Skin of body (tissue), 2 donors: ENCODE data around the gene INTS11. TPM values are rescaled to one million over a fixed set of nuclear protein-coding genes. Genes with fewer than 3 reads are reported as not detected.

Source experiments
- DNase-seq: peaks from one replicate; lab custom pipeline; 2025; lab: John Stamatoyannopoulos, UW
- total RNA-seq: library from RNA; depleted of rRNA; stranded (reverse); fragments of >200 nt; gene quantifications from one replicate; pipeline ENCODE4 v1.2.3, GENCODE V29; 2014

Gene INTS11
- total RNA-seq, 1 donor from 2014 or later = 48.7 TPM

GRCh38 chr1:1314678-1315335 is 9.7 kb downstream of the INTS11 start:
- DNase-seq = no peak

- DNase-seq = no peak
Measured at GRCh38 chr1:1314237-1314586, 10.2 kb downstream of the INTS11 start.

GRCh38 chr1:1313500-1314236 is 10.8 kb downstream of the INTS11 start:
- no peak for DNase-seq

DNA sequence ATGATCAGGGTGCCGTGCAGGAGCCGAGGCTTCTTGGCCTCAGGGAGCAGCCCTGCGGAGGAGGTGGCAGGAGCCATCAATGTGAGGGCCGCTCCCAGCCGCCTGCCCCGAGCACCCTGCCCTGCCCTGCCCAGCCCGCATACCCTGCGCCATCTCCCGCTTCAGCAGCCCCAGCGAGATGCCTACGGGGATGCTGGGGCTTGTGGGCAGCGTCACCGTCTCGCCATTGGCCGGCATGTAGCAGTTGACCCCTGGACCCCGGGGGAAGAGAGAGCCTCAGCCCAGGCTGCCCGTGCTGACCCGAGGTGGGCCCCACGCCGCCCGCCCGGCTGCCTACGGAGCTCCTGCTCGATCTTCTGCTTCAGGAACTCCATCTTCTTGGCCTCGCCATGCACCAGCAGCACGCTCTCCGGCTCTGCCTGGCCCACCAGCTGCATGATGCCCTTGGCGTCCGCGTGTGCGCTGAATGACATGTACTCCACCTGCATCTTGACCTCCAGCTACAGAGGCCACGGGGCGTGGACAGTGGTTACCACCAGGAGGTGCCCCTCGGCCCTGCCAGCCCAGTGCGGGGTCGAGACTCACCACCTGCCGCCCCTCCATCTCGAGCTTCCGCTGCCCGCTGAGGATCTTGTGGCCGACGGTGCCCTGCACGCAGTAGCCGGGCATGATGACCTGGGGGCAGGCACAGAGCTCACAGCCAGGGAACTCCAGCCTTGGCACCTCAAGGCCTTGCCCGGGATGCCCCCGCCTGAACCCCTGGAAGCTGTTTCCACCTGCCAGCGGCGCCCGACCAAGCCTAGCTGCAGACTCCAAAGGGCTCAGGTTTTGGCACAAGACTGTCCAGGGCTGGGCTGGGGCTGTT is 11.8 kb downstream of the INTS11 start:
- DNase-seq = no peak

DNA sequence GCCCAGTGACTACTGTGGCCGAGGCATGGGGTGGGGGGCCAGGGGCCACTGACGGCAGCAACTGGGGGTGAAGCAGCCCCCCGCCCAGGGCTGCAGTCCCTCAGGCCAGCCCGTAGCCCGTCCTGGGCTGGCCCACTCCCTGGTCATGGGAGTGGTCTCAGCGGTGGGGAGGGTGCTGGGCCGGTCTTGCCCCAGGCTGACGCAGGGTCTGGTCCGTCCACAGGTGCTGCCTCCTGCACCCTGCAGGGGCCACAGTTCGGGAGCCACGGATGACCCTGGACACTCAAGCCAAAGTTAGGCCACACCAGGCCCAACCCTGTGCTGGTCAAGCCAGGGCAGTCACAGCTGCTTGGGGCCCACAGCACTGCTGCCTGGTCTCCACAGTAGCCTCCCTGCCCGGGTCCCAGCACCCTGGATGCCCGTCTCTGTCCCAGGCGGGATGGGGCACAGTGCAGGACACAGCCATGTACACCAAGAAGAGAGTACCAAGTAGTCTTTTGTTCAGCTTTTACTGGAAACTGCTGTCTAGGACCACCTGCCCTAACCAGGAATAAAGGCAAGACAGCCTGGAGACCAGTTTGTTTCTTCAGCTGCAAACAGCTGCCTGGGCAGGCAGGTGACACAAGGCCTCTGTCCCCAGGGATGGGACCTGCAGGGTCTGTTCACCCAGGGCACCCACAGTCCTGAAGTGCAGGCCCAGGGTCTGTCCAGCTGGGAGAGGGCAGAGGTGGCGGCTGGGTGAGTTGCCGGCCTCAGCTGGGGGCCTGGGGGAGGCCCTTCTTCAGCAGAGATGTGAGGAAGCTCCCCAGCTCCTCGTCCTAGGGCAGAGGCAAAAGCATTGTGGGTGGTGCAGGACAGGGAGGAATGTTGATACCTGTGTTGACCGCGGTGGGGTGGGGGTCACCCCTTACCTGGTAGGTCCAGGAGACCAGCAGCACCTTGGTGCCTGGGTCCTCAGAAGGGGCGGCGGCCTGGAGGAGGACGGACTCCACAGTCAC is 13.1 kb downstream of the INTS11 start:
- no peak for DNase-seq

DNA sequence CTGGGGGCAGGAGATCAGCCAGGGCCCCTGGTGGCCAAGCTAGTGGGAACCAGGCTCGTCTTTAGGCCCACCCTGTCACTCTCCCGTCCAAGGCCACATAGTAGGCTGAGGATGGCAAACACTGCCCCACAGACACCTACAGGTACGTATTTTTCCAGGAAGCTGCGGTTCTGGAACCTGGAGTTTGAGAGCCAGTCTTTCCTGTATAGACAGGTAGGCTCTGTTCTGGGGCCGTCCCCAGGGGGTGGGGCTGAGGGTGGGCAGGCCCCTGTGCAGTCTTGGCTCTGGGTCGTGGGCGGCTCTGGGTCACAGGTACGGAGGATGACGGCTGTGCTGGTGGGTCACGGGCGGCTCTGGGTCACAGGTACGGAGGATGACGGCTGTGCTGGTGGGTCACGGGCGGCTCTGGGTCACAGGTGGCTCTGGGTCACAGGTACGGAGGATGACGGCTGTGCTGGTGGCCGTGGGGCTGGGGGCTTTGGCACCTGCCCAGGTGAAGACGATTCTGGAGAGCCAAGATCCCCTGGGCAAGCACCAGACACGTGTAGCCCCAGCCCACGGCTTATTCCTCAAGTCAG is 13.9 kb downstream of the INTS11 start:
- no peak for DNase-seq

GRCh38 chr1:1310109-1310385 is 14.4 kb downstream of the INTS11 start:
- no peak for DNase-seq

DNA sequence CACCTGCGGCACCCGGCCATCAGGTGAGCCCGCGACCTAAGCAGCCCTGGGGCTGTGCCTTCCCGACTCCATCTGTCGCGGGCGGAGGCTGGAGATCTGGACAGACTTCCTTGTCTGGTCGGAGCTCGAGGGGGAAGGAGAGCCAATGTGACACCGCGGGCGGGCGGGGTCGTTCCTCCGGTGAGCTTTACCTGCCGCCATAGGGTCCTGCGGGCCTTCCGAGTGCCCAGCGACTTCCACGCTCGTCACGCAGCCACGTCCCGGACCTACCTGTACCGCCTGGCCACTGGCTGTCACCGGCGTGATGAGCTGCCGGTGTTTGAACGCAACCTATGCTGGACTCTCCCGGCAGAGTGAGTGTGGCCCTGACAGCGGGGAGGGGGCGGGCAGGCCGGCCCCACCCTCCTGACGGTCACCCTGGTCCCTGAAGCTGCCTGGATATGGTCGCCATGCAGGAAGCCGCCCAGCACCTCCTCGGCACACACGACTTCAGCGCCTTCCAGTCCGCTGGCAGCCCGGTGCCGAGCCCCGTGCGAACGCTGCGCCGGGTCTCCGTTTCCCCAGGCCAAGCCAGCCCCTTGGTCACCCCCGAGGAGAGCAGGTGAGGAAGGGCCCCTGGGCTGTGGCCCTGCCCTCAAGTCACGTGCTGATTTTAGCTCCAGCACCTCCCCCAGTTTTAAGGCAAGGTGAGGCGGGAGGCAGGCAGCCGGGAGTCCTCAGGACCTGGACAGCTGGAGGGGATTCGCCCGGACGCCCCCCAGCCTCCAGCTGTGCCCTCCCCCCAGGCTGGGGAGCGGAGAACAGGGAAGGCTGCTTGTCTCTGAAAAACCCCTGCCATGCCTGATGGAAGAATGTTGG is 15.0 kb downstream of the INTS11 start:
- DNase-seq = no peak

- no peak for DNase-seq
Measured at GRCh38 chr1:1308756-1309250, 15.7 kb downstream of the INTS11 start.

- DNase-seq = peak; percentile 92
Measured at GRCh38 chr1:1307923-1308755, 16.3 kb downstream of the INTS11 start, which contains the start of the genes ACAP3 and PUSL1. Gene ACAP3, minus strand, starts transcription at chr1:1307930. Its CDS starts 115 bp downstream, at chr1:1307815. Gene PUSL1, plus strand, starts transcription at chr1:1308597. Its CDS starts 47 bp downstream, at chr1:1308644.

GRCh38 chr1:1307261-1307922 is 17.1 kb downstream of the INTS11 start:
- DNase-seq = no peak

DNA sequence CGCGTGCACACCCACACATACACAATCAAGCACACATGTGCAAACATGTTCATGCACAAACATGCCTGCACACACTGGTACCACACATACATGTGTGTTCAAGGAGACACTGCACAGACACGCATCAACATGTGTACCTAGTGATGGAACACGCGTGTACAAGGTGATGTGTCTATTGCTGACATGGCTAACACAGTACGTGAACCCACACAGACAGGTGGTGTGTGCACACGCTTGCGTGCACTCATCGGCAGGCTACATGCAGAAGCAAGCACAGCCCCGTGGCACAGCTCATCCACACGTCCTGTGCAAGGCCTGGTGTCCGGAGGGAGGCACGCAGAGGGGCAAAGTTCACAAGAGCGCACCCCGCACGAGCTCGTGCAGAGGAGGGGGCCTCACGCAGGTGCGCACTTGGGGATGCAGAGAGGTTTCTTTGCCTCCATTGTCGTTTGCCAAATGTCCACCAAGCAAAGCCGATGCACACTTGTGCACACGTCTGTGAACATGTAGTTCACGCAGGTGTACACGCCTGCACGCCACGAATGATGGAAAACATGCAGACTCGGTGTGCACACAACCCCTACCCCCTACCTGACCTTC is 17.7 kb downstream of the INTS11 start:
- DNase-seq = no peak

DNA sequence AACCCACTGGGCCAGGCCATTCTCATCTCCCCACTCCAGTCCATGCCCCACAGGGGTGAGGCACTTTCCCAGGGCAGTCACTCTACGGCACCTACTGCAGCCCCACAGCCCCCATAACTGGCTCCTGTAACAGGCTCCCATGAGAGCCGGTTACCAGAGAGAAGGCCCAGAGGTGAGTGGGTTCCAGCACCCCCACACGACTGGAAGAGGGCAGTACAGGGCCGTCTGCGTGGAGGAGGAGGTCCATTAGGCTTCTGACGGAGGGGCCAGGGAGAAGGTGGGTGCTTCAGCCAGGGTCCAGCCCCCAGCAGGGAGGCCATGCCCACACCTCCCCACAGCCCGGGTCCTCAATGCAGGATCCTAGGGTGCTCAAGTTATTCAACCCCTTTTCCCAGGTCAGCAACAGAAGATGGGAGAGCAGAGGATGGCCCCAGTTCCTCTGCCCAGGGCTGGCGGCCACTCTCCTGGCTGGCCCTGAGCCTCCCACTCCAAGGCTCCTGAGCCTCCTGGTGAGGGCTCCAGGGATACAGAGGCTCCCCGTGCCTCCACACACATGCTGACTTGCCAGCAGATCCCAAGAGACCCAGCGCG is 18.3 kb downstream of the INTS11 start:
- no peak for DNase-seq

DNA sequence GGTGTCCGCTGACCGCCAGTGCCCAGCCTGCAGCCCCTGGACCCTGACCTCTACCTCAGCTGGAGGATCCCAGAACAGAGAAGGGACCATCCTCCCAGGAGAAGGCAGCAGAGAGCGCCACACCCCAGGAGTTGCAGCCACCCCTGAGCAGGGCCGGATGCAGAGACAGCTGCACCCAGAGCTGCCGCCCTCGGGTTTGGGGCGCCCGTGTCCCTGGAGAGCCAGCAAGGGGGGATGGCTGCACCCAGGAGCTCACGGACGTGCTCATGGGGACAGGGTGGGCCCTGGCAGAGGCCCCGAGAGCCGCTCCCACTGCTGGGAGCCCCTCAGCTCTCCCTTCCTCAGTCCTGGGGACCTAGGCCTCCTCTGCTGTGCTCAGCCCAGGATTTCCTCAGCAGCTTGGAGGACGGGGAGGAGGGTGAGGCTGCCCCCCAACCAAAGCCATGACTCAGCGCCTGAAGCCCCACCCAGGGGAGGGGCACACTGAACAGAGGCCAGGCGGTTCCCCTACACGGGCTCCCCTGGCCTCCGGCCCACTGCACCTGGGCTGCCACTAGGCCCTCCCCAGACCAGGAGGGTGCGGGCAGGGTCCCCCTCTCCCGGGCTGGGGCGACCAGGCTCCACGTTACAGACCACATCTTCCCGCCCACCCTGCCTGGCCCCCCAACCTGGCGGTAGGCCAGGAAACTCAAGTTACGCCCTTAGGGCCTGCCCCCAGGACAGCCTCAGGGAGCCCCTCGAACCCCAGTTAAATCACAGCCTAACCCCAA is 19.0 kb downstream of the INTS11 start:
- no peak for DNase-seq

DNA sequence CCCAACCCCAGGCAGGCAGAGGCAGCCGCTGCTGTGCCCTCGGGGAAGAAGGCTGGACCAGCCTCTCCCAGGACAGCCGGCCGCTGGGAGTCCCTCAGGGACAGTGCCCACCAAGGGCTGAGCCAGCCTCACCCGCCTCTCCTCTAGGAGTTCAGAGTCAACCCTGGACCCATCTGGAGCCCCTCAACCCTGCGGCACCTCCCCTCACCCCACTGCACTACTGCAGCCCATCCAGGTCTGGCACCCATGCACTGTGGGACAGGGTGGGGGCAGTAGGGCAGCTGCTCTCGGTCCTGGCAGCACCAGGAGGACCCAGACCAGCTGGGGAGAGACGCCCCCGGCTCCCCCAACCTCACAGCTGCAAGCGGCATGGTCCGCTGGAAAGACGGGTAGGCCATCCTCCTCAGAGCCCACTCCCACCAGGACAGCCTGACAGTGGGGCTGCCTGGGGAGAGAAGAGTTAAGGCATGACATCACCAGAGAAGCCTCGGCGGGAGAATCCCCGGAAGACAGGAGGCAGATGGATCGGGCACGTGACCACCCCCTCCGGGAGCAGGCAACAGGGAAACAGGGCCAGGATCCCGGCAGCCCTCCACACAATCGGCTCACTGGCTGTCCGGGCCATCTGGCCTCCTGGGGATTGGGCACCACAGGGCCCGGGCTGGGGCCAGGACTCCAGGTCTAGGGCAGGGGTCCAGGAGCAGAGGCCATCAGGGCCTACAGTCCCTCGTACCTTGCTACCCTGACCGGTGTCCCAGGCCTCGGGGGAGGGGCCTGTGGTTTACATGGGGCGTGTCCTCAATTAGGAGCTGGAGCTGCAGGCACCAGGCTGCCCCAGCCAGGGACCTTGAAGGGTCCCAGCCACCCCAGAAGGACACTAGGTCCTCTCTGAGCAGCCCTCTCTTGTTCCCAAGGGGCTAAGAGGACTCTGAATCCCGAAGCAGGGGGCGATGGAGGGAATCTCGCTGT is 19.8 kb downstream of the INTS11 start:
- peak; percentile 68 for DNase-seq
